Gastrocnemius medialis (tissue), 4 donors: Measurements from ENCODE around the gene MTA1. TPM values are rescaled to one million over a fixed set of nuclear protein-coding genes. Genes with fewer than 3 reads are reported as not detected.

Experiments
- ATAC-seq, 2 donors: fragments of 150-250 bp; one replicate each; pipeline ENCODE4 v1.9.1; 2016
- DNase-seq, 2 donors: peaks; one replicate each; pipeline ENCODE4 v3.0.0-alpha.2; 2019
- H3K27ac ChIP-seq, 4 donors: fragments of 200-600 bp; sonication (generic); 1 replicate in 1 of 4; 2 replicates in 3 of 4; pipeline ENCODE4 v1.5.1; 2016 to 2018; ENCODE audit warnings: mild to moderate bottlenecking in 2 of 4, moderate library complexity in 1 of 4
- H3K27me3 ChIP-seq, 3 donors: fragments of 200-600 bp; sonication (generic) in 2 of 3; 1 replicate in 1 of 3; 2 replicates in 2 of 3; pipeline versions ENCODE4 v1.5.1 to v1.6.0; 2016 to 2019; ENCODE audit warnings: mild to moderate bottlenecking in 1 of 3, moderate library complexity in 1 of 3
- H3K36me3 ChIP-seq, 2 donors: fragments of 200-600 bp; sonication (generic) in 1 of 2; one replicate each; pipeline ENCODE4 v1.5.1; 2017 to 2018
- H3K4me1 ChIP-seq, 2 donors: fragments of 200-600 bp; sonication (generic) in 1 of 2; one replicate each; pipeline ENCODE4 v1.5.1; 2016 to 2017; ENCODE audit warnings: mild to moderate bottlenecking in 2 of 2
- H3K4me3 ChIP-seq, 4 donors: fragments of 200-600 bp; sonication (generic) in 3 of 4; 1 replicate in 1 of 4; 2 replicates in 3 of 4; pipeline ENCODE4 v1.5.1; 2016 to 2019; ENCODE audit warnings: mild to moderate bottlenecking in 2 of 4
- H3K9me3 ChIP-seq, 3 donors: fragments of 200-600 bp; sonication (generic) in 2 of 3; 1 replicate in 1 of 3; 2 replicates in 2 of 3; pipeline ENCODE4 v1.5.1; 2016 to 2019
- POLR2A ChIP-seq, 2 donors: fragments of 450-650 bp; IDR thresholded peaks; one replicate each; pipeline ENCODE4 v1.6.1; 2017; ENCODE audit warnings: antibody characterized with exemption in 2 of 2, mild to moderate bottlenecking in 2 of 2, moderate library complexity in 2 of 2
- in situ Hi-C, 4 donors: fragments of 200-750 bp; cut with MboI; loops; one replicate each; pipeline versions ENCODE4 v1.15.0 to v1.8.0; 2017; ENCODE audit warnings: low sequenced_read_pairs in 4 of 4
- intact Hi-C: fragments of 100-400 bp; cut with DNase I; formaldehyde crosslinking; loops from one replicate; pipeline ENCODE4 v1.15.1; 2023; ENCODE audit warnings: low total_unique reads
- total RNA-seq, 4 donors: library from RNA; depleted of rRNA; stranded (reverse); fragments of >200 nt; gene quantifications; one replicate each; pipeline versions ENCODE4 v1.1.0 to v1.2.3, GENCODE V29; 2016
- TF ChIP-seq, protein P1 (sequence below), 5 experiments: fragments of 450-650 bp in 3 of 5; fragments of 200-600 bp in 2 of 5; sonication (generic) in 2 of 5; IDR thresholded peaks in 4 of 5; conservative IDR thresholded peaks in 1 of 5; 1 replicate in 4 of 5; 2 replicates in 1 of 5; pipeline ENCODE4 v1.5.1; 2016 to 2019; ENCODE audit warnings: antibody characterized with exemption in 5 of 5, mild to moderate bottlenecking in 3 of 5, moderate library complexity in 3 of 5

MTA1 gene
- total RNA-seq, 4 donors from 2014 or later, result 18.2 to 30.8 (median 28.2) TPM

DNA sequence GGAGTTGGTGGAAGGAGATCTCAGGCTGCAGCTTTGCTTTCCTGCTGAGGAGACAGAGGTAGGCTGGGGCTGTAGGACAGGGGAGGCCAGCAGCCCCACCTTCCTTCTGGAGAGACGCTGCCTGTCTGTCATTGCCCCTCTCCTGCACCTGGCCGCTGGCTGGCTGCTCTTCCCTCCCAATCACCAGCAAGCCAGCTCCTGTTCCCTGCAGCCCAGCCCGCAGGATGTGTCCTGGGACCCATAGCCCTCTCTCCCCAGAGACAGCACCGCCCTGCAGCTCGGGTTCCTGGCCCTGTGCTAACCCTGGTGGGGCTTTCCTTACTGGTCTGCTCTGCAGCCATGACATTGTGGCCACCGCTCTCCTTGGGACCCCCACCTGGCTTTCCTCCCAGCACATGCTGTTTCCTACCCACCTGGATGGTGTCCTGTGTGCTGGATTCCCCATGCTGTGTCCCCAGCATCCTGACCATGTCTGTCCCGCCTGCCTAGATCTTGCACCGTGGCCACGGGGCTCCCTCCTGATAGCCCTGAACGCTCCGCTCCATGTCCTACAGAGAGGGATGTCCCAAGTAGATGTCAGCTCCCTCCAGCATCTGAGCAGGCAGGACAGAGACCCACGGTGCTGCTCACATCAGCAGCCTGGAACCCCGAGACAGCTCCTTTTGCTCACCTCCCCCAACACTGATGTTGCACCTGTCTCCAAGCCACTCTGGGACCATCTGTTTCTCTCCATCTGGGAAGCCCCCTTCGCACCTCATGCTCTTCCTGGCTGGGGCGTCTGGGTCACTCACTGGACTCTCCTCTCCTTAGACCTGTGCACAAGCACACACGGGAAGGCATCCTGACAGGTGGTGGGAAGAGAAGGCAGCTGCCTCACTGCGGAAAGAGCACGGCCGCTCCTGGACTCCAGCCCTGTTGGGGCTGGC is 1.1 kb upstream of the MTA1 start:
- no peaks in the 10 kb centered on the region for H3K27me3 ChIP-seq
- peak overlapping the region; percentile 71 to 95 (median 78) for H3K4me3 ChIP-seq

DNA sequence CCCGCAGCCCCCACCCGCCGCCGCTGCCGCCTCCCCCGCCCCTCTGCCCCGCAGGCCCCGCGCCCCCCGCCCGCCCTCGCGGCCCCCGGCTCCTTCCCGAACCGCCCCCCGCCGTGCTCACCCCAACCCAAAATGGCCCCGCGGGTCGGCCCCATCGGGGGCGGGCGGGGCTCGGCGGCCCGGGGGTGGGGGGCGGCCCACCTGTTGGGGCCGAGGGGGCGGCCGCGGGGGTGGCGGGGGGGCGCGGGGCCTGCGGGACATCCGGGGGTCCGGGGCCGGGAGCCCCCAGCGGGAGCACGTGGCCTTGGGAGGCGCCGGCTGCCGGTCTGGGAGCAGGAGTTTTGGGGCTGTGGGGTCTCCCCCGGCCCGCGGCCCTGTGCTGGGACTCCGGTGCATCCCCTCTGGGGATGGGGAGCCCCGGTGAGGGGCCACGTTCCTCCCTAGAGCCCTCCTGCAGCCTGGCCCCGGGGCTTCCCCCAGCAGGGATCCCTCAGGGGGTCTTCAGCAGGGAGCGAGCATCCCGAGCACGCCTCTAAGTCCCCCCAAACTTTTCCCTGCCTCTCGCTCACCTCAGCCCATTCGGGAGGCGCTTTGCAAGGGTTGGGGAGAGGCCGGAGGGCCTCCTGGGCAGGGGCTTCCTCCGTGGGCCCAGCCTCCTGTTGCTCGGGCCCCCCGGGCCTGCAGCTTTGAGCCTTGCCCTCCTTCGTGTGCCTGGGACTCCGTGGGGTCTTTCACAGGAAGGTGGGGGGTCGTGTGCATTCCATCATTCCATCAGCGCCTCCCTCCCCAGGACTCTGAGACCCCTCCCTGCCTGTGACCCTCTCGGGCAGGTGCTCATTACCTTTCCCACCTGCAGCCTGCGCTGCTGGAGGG is 710 bp downstream of the MTA1 start:
- Histone ChIP-seq H3K36me3 (no peaks in the 10 kb centered on the region), H3K9me3 (no peaks in the 10 kb centered on the region), H3K4me1 (peaks cover 26 to 32% of the 10 kb centered on the region in 2 donors), H3K27me3 (no peaks in the 10 kb centered on the region), H3K27ac (peak overlapping the region; percentile 69 to 77 (median 72)), H3K4me3 (peak overlapping the region; percentile 59 to 75 (median 66))
- ATAC-seq, result no peak
- intact Hi-C loops (no loop called here), in situ Hi-C loops (no loop called here)
- no peak for DNase-seq
- TF ChIP-seq, protein P1, sequence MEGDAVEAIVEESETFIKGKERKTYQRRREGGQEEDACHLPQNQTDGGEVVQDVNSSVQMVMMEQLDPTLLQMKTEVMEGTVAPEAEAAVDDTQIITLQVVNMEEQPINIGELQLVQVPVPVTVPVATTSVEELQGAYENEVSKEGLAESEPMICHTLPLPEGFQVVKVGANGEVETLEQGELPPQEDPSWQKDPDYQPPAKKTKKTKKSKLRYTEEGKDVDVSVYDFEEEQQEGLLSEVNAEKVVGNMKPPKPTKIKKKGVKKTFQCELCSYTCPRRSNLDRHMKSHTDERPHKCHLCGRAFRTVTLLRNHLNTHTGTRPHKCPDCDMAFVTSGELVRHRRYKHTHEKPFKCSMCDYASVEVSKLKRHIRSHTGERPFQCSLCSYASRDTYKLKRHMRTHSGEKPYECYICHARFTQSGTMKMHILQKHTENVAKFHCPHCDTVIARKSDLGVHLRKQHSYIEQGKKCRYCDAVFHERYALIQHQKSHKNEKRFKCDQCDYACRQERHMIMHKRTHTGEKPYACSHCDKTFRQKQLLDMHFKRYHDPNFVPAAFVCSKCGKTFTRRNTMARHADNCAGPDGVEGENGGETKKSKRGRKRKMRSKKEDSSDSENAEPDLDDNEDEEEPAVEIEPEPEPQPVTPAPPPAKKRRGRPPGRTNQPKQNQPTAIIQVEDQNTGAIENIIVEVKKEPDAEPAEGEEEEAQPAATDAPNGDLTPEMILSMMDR (IDR thresholded peaks at IDR 0.05 in 4 of 5, conservative IDR thresholded peaks at IDR 0.05 in 1 of 5), result no peak
- no peak for TF ChIP-seq POLR2A (IDR thresholded peaks at IDR 0.05)

More for the DNA sequence above, 1.1 kb upstream of the MTA1 start:
- H3K9me3 ChIP-seq, result no peaks in the 10 kb centered on the region
- DNase-seq (no peak), ATAC-seq (no peak)
- TF ChIP-seq, protein P1 (IDR thresholded peaks at IDR 0.05 in 4 of 5, conservative IDR thresholded peaks at IDR 0.05 in 1 of 5), result no peak
- TF ChIP-seq POLR2A (IDR thresholded peaks at IDR 0.05), result no peak
- in situ Hi-C loops (no loop called here), intact Hi-C loops (loop anchor here (10.0 kb wide), 1 partner anchor 114 kb away; the partner anchor contains the start of gene BRF1)
- peaks cover 28 to 39% of the 10 kb centered on the region in 2 donors for H3K4me1 ChIP-seq
- H3K27ac ChIP-seq, result peak overlapping the region; percentile 81 to 88 (median 82)
- H3K36me3 ChIP-seq, result no peaks in the 10 kb centered on the region

DNA sequence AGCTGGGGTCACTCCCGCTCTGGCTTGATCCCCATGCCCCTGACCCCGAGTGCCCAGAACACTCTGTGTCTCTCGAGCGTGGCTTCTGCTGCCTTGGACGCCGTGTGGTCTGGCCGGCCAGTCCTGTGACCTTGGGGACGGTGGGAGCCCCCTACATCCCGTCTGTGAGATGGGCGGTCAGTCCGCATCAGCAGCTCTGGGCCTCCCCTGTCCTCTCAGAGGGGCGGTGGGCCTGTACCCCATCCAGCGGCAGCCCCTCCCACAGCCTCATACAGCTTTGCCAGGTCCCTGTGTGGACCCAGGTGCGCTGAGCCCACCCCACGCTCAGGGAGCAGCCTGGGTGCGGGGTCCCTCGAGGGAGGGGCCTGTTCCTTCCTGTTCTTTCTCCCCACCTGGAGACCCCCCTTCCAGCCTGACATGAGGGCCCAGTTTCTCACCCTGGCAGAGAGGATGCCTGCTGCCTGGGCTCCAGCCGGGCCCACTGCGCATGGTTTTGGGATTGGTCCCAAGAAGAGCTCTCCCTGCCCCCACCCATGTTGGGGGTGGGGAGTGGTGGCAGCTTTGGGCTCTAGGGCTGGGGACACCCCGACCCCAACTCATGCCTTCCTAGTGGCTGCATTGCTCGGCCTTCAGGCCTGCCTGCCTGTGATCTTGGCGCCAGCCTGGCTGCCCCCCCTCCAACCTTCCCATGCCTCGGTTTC is 1.5 kb downstream of the MTA1 start:
- peak overlapping the region; percentile 59 to 75 (median 66) for H3K4me3 ChIP-seq
- DNase-seq, result no peak
- H3K4me1 ChIP-seq, result peaks cover 22 to 27% of the 10 kb centered on the region in 2 donors
- H3K36me3 ChIP-seq, result no peaks in the 10 kb centered on the region
- TF ChIP-seq, protein P1 (IDR thresholded peaks at IDR 0.05 in 4 of 5, conservative IDR thresholded peaks at IDR 0.05 in 1 of 5), result no peak
- in situ Hi-C loops (no loop called here), intact Hi-C loops (no loop called here)
- peak overlapping the region; percentile 69 to 77 (median 72) for H3K27ac ChIP-seq
- H3K27me3 ChIP-seq, result no peaks in the 10 kb centered on the region
- no peaks in the 10 kb centered on the region for H3K9me3 ChIP-seq
- ATAC-seq, result no peak
